ACC112 (cell line): ENCODE data around the gene COBL.
A peak's percentile ranks its signal among the peaks of the same experiment; 100 is the strongest.

ENCODE experiments used
- H2AFZ ChIP-seq: fragments of 200-600 bp; sonication (generic); one replicate; pipeline ENCODE4 v1.6.0; 2017; ENCODE audit warnings: antibody characterized with exemption, low read length; ENCODE audit not compliant: unreplicated experiment
- H3K27ac ChIP-seq: fragments of 200-600 bp; sonication (generic); 2 replicates; pipeline ENCODE4 v1.5.1; 2014; ENCODE audit warnings: low read depth, mild to moderate bottlenecking, antibody characterized with exemption, low read length, moderate library complexity
- H3K27me3 ChIP-seq: fragments of 200-600 bp; sonication (generic); 2 replicates; pipeline ENCODE4 v1.6.1; 2014; ENCODE audit warnings: mild to moderate bottlenecking, antibody characterized with exemption, low read length, moderate library complexity, mixed read lengths; ENCODE audit not compliant: insufficient read depth
- H3K36me3 ChIP-seq: fragments of 200-600 bp; sonication (generic); 2 replicates; pipeline ENCODE4 v1.6.1; 2016; ENCODE audit warnings: mild to moderate bottlenecking, antibody characterized with exemption, low read length, moderate library complexity, mixed read lengths; ENCODE audit not compliant: insufficient read depth
- H3K4me1 ChIP-seq: fragments of 200-600 bp; sonication (generic); one replicate; pipeline ENCODE4 v1.6.1; 2016; ENCODE audit warnings: low read length, mixed read lengths; ENCODE audit not compliant: insufficient read depth, unreplicated experiment, control insufficient read depth
- H3K4me3 ChIP-seq: fragments of 200-600 bp; sonication (generic); 2 replicates; pipeline ENCODE4 v1.5.1; 2014; ENCODE audit warnings: mild to moderate bottlenecking, low read depth, low read length
- H3K79me2 ChIP-seq: fragments of 200-600 bp; sonication (generic); one replicate; pipeline ENCODE4 v1.6.0; 2016; ENCODE audit warnings: low read length; ENCODE audit not compliant: control insufficient read depth, unreplicated experiment, insufficient read depth

Gene COBL

GRCh38 chr7:51141451-51142003, 175.1 kb downstream of the COBL start:
- Histone ChIP-seq H3K4me3 (no peak overlapping the region), H2AFZ (no peak overlapping the region), H3K27ac (no peak overlapping the region), H3K79me2 (no peaks in the 10 kb centered on the region), H3K27me3 (peaks cover 4% of the 10 kb centered on the region; the same call in 1 of the 2 replicates), H3K36me3 (no peaks in the 10 kb centered on the region), H3K4me1 (peaks cover 18% of the 10 kb centered on the region)

DNA sequence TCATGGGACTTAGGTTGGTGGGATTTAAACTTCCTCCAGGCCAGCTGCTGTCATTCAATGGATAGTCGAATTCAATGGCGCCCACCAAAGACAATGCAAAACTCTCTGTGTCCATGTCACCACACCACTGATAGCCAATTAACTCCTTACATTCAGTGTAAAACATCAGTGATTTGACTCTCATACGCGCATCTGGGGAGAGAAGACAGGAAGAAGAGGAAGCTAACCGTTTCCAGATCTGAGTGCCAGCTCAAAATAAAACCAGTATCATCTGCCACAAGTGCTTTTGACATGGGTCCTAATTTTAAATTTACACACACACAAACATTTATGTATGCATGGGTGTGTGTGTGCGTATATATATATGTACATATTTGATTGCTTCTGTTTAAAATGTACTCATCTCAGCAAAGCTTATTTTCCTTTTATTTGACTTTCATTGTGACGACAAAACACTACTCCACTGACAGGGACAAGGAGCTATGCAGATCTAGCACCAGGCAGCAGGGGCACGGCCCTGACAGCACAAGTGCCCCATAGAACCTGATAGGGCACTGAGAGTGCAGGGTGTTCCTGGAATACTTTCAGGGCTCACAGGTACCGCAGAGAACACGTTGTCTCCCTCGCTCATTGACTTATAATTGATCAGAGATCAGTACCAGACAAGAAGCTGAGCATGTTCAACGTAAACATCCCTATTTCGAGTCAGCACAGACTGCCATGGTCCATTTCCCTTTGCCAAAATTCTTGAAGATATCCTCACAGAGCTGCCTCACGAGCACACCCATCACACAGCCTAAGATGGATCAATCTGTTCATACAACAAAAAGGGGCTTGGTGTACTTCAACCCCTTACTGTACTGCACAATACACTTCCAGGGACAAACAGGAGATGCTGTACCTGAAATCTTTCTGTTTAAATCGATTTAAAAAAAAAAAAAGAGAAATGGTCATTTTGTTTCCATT, 176.1 kb downstream of the COBL start:
- Histone ChIP-seq H3K27ac (no peak overlapping the region), H3K4me1 (peaks cover 18% of the 10 kb centered on the region), H2AFZ (no peak overlapping the region), H3K36me3 (no peaks in the 10 kb centered on the region), H3K79me2 (no peaks in the 10 kb centered on the region), H3K27me3 (peaks cover 4% of the 10 kb centered on the region; the same call in 1 of the 2 replicates), H3K4me3 (no peak overlapping the region)

DNA sequence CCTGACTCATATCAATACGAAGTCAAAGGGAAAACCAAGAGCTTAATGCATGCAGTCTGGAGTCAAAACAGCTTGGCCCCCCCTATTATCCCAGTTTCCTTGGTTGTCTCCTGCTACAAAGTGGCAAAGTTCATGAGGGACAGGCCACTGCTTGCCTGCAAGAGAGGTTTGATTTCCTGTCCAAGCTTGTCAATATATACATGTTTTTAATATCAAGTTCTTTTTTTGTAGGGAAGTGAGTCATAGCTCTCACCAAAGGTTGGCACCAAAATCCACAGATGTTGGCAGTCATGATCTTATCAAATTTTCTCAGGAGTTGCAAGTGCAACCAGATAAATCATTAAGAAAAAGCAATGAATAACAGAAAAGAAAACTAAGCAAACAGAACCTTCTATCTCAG, 176.8 kb downstream of the COBL start:
- H3K27me3 ChIP-seq, result peaks cover 4% of the 10 kb centered on the region; the same call in 1 of the 2 replicates
- no peak overlapping the region for H2AFZ ChIP-seq
- no peaks in the 10 kb centered on the region for H3K79me2 ChIP-seq
- H3K4me1 ChIP-seq, result peaks cover 18% of the 10 kb centered on the region
- H3K27ac ChIP-seq, result no peak overlapping the region
- H3K4me3 ChIP-seq, result no peak overlapping the region
- no peaks in the 10 kb centered on the region for H3K36me3 ChIP-seq

DNA sequence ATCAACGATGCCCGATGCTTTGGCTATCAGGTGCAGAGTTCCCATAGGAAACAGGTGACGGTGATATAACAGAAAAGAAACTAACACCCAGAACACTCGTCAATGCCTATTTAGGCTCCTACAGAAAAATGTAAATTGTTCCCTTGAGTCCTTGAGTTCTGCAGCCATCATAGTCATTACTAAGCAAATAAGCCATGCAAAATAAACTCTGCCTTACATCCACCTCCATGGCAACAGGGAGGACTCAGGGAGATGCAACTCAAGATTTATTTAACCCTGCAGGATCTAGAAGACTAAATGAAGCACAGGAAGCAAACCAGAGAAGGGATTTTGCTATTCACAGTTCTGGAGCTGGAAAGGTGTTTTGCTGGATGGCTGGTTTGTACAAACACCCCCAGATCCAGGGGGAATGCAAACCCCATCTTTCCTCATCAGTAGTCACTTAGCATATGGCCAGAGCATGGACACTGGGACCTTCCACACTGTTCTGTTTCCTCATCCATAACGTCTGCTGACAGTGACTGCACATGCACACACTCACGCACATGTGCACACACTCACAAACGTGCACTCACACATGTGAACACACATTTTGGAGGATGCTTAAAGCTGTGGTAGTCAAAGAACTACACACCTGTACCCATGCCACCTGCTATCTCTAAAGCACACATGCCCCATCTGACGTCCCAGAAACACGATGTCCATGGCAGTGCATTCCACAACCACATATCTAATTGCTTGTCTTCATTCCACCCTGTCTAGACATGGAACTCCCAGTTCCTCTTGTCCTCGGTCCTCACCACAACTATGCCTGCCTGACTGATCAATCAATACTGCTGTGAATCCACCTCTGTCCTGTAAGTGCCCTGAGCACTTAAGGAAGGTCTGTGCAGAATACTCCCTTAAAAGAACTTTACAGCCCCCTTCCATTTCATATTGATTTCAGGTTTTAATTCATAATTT, 178.2 kb downstream of the COBL start:
- H3K27ac ChIP-seq, result no peak overlapping the region
- H3K27me3 ChIP-seq, result peaks cover 4% of the 10 kb centered on the region; the same call in 1 of the 2 replicates

DNA sequence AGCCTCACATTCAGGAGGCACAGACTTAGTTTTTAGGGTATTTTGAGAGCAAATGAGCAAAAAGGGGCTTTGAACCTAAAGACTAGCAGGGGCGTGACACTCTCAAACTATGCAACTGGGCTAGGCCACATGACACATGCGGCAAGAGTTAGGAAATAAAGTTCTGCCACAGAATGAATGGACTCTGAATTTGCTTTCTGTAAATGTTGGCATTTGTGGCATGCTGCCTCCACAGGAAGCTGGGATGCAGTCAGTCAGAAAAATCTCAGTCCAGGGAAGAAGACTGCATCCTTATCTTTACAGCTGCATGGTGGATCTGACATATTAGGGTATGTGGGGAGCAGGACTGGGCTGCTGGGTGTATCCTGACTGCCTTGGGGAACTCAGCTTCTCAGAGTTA, 181.0 kb downstream of the COBL start:
- Histone ChIP-seq H3K27ac (no peak overlapping the region), H3K36me3 (no peaks in the 10 kb centered on the region), H3K27me3 (no peaks in the 10 kb centered on the region), H2AFZ (no peak overlapping the region), H3K4me3 (no peak overlapping the region), H3K79me2 (no peaks in the 10 kb centered on the region), H3K4me1 (peaks cover 18% of the 10 kb centered on the region)

More for the DNA sequence above, 178.2 kb downstream of the COBL start:
- Histone ChIP-seq H2AFZ (no peak overlapping the region), H3K4me3 (no peak overlapping the region), H3K36me3 (no peaks in the 10 kb centered on the region), H3K4me1 (peaks cover 22% of the 10 kb centered on the region), H3K79me2 (no peaks in the 10 kb centered on the region)

- Histone ChIP-seq H3K36me3 (no peaks in the 10 kb centered on the region), H3K79me2 (no peaks in the 10 kb centered on the region), H2AFZ (peak overlapping the region; percentile 23), H3K4me1 (peaks cover 6% of the 10 kb centered on the region), H3K27ac (no peak overlapping the region), H3K4me3 (no peak overlapping the region), H3K27me3 (no peaks in the 10 kb centered on the region)
Observed at GRCh38 chr7:51134013-51134441, 182.6 kb downstream of the COBL start.

DNA sequence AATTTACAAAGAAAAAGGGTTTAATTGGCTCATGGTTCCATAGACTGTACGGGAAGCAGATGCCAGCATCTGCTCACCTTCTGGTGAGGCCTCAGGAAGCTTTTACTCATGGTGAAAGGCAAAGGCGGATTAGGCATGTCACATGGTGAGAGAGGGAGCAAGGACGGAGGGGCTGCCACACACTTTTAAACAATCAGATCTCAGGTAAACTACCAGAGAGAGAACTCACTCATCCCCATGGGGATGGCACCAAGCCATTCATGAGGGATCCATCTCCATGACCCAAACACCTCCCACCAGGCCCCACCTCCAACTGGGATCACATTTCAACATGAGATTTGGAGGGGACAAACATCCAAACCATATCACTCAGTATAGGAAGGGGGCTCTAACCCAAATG, 183.9 kb downstream of the COBL start:
- Histone ChIP-seq H3K79me2 (no peaks in the 10 kb centered on the region), H3K27me3 (no peaks in the 10 kb centered on the region)

GRCh38 chr7:51129527-51130472, 186.8 kb downstream of the COBL start:
- Histone ChIP-seq H3K27ac (no peak overlapping the region), H3K27me3 (no peaks in the 10 kb centered on the region), H2AFZ (no peak overlapping the region), H3K36me3 (no peaks in the 10 kb centered on the region), H3K4me1 (peaks cover 5% of the 10 kb centered on the region), H3K4me3 (no peak overlapping the region), H3K79me2 (no peaks in the 10 kb centered on the region)

More for the DNA sequence above, 183.9 kb downstream of the COBL start:
- Histone ChIP-seq H3K27ac (no peak overlapping the region), H3K4me3 (no peak overlapping the region), H2AFZ (no peak overlapping the region), H3K4me1 (peaks cover 5% of the 10 kb centered on the region), H3K36me3 (no peaks in the 10 kb centered on the region)

- H2AFZ ChIP-seq, result no peak overlapping the region
- no peak overlapping the region for H3K27ac ChIP-seq
- no peaks in the 10 kb centered on the region for H3K36me3 ChIP-seq
- no peak overlapping the region for H3K4me3 ChIP-seq
- H3K27me3 ChIP-seq, result no peaks in the 10 kb centered on the region
- H3K79me2 ChIP-seq, result no peaks in the 10 kb centered on the region
- H3K4me1 ChIP-seq, result peaks cover 7% of the 10 kb centered on the region
Observed at GRCh38 chr7:51128545-51129435, 187.8 kb downstream of the COBL start.
